ENCODE measurements around the gene ITIH4. TPM values are rescaled to one million over a fixed set of nuclear protein-coding genes. Genes with fewer than 3 reads are reported as not detected.

ITIH4 gene
- total RNA-seq, 1 experiment from 2014 or later, result 2.4 TPM

DNA sequence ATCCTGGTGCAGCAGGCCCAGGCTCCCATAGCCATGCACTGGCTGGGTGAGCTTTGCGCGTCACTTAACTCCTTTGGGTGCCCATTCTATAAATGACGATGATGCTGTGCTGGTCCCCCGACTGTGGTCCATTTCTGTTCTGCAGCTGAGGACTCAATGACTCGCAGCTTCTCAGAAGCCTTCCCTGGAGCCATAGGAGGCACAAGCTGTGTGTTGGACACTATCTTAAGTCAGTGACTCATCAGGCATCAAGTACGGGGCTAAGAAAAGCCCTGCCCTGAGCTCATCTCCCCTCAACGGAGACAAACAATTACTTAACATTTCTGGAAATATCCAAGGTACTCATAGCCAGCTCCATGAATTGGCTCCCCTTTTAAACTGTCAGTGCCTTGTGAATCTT, 18.1 kb upstream of the ITIH4 start (continued):
- TF ChIP-seq, protein P1, sequence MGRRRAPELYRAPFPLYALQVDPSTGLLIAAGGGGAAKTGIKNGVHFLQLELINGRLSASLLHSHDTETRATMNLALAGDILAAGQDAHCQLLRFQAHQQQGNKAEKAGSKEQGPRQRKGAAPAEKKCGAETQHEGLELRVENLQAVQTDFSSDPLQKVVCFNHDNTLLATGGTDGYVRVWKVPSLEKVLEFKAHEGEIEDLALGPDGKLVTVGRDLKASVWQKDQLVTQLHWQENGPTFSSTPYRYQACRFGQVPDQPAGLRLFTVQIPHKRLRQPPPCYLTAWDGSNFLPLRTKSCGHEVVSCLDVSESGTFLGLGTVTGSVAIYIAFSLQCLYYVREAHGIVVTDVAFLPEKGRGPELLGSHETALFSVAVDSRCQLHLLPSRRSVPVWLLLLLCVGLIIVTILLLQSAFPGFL (CRISPR knock-in tag; IDR thresholded peaks at IDR 0.05; ENCODE audit: borderline replicate concordance), result no peak
- TF ChIP-seq, protein P2, sequence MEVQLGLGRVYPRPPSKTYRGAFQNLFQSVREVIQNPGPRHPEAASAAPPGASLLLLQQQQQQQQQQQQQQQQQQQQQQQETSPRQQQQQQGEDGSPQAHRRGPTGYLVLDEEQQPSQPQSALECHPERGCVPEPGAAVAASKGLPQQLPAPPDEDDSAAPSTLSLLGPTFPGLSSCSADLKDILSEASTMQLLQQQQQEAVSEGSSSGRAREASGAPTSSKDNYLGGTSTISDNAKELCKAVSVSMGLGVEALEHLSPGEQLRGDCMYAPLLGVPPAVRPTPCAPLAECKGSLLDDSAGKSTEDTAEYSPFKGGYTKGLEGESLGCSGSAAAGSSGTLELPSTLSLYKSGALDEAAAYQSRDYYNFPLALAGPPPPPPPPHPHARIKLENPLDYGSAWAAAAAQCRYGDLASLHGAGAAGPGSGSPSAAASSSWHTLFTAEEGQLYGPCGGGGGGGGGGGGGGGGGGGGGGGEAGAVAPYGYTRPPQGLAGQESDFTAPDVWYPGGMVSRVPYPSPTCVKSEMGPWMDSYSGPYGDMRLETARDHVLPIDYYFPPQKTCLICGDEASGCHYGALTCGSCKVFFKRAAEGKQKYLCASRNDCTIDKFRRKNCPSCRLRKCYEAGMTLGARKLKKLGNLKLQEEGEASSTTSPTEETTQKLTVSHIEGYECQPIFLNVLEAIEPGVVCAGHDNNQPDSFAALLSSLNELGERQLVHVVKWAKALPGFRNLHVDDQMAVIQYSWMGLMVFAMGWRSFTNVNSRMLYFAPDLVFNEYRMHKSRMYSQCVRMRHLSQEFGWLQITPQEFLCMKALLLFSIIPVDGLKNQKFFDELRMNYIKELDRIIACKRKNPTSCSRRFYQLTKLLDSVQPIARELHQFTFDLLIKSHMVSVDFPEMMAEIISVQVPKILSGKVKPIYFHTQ (CRISPR knock-in tag; IDR thresholded peaks at IDR 0.05), result no peak
- no peak for TF ChIP-seq SOX15 (CRISPR knock-in tag; IDR thresholded peaks at IDR 0.05)

DNA sequence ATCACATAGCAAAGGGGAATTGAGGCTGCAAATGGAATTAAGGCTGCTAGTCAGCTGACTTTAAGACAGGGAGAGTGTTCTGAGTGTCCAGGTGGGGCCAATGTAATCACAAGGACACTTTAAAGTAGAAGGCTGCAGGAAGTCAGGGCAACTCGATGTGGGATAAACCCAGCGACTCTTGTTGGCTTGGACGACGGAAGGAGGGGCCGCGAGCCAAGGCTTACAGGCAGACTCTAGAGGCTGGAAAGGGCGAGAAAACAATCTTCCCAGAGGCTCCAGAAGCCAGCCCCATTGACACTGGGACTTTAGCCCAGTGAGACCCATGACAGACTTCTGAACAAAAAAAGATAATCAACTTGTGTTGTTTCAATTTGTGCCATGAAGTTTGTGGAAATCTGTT, 17.3 kb upstream of the ITIH4 start:
- ATAC-seq (no peak), DNase-seq (ENCODE audit: low spot score) (no peak)
- Mint-ChIP-seq H3K9me3 (no peaks in the 10 kb centered on the region), H3K4me1 (peaks cover 3% of the 10 kb centered on the region; the same call in 1 of the 2 replicates), H3K27ac (no peak overlapping the region), H3K36me3 (peaks cover 24% of the 10 kb centered on the region), H3K27me3 (ENCODE audit: low read depth) (no peaks in the 10 kb centered on the region), H3K4me3 (no peak overlapping the region)
- POLR2A ChIA-PET, result no interaction called here
- CTCF ChIA-PET, result interaction anchor here (1.5 kb wide), 1 partner anchor 87 kb away, joined by 3 read pairs; no protein-coding TSS in a partner anchor
- TF ChIP-seq NFE2L1 (CRISPR knock-in tag; IDR thresholded peaks at IDR 0.05) (no peak), JAZF1 (CRISPR knock-in tag; IDR thresholded peaks at IDR 0.05) (no peak), MXD4 (CRISPR knock-in tag; IDR thresholded peaks at IDR 0.05; ENCODE audit: borderline replicate concordance) (no peak), OVOL2 (CRISPR knock-in tag; IDR thresholded peaks at IDR 0.05; ENCODE audit: borderline replicate concordance) (no peak), ZNF671 (CRISPR knock-in tag; IDR thresholded peaks at IDR 0.05) (no peak), TP53 (CRISPR knock-in tag; IDR thresholded peaks at IDR 0.05) (no peak), CBFB (CRISPR knock-in tag; IDR thresholded peaks at IDR 0.05; ENCODE audit: low read depth) (no peak)
- TF ChIP-seq, protein P3, sequence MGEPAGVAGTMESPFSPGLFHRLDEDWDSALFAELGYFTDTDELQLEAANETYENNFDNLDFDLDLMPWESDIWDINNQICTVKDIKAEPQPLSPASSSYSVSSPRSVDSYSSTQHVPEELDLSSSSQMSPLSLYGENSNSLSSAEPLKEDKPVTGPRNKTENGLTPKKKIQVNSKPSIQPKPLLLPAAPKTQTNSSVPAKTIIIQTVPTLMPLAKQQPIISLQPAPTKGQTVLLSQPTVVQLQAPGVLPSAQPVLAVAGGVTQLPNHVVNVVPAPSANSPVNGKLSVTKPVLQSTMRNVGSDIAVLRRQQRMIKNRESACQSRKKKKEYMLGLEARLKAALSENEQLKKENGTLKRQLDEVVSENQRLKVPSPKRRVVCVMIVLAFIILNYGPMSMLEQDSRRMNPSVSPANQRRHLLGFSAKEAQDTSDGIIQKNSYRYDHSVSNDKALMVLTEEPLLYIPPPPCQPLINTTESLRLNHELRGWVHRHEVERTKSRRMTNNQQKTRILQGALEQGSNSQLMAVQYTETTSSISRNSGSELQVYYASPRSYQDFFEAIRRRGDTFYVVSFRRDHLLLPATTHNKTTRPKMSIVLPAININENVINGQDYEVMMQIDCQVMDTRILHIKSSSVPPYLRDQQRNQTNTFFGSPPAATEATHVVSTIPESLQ (CRISPR knock-in tag; IDR thresholded peaks at IDR 0.05), result no peak

DNA sequence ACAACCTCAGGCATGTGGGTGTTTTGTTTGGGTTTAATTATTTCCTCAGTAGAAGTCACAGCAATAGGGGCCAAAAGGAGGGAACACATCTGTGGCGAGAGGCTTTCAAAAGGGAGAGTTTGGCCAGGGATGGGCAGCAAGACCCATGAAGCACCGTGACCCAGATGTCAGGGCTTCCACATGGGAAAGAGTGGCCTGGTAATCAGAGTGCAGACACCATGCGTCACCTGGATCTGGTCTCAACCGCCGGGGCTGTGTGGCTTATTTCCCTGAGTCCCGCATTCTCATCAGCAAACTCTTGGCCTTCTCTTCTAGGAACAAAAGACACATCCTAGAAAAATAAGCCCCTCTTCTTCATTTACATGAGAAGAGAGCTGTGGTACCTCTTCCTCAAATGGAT, 16.8 kb upstream of the ITIH4 start:
- H3K4me1 Mint-ChIP-seq, result peaks cover 3% of the 10 kb centered on the region; the same call in 1 of the 2 replicates
- H3K27me3 Mint-ChIP-seq (ENCODE audit: low read depth), result no peaks in the 10 kb centered on the region
- POLR2A ChIA-PET, result no interaction called here
- no peak overlapping the region for H3K4me3 Mint-ChIP-seq
- DNase-seq (ENCODE audit: low spot score), result no peak
- TF ChIP-seq, protein P4, sequence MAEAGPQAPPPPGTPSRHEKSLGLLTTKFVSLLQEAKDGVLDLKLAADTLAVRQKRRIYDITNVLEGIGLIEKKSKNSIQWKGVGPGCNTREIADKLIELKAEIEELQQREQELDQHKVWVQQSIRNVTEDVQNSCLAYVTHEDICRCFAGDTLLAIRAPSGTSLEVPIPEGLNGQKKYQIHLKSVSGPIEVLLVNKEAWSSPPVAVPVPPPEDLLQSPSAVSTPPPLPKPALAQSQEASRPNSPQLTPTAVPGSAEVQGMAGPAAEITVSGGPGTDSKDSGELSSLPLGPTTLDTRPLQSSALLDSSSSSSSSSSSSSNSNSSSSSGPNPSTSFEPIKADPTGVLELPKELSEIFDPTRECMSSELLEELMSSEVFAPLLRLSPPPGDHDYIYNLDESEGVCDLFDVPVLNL (CRISPR knock-in tag; IDR thresholded peaks at IDR 0.05; ENCODE audit: borderline replicate concordance, low read depth), result no peak
- TF ChIP-seq, protein P5, sequence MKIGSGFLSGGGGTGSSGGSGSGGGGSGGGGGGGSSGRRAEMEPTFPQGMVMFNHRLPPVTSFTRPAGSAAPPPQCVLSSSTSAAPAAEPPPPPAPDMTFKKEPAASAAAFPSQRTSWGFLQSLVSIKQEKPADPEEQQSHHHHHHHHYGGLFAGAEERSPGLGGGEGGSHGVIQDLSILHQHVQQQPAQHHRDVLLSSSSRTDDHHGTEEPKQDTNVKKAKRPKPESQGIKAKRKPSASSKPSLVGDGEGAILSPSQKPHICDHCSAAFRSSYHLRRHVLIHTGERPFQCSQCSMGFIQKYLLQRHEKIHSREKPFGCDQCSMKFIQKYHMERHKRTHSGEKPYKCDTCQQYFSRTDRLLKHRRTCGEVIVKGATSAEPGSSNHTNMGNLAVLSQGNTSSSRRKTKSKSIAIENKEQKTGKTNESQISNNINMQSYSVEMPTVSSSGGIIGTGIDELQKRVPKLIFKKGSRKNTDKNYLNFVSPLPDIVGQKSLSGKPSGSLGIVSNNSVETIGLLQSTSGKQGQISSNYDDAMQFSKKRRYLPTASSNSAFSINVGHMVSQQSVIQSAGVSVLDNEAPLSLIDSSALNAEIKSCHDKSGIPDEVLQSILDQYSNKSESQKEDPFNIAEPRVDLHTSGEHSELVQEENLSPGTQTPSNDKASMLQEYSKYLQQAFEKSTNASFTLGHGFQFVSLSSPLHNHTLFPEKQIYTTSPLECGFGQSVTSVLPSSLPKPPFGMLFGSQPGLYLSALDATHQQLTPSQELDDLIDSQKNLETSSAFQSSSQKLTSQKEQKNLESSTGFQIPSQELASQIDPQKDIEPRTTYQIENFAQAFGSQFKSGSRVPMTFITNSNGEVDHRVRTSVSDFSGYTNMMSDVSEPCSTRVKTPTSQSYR (CRISPR knock-in tag; IDR thresholded peaks at IDR 0.05), result no peak
- TF ChIP-seq, protein P6, sequence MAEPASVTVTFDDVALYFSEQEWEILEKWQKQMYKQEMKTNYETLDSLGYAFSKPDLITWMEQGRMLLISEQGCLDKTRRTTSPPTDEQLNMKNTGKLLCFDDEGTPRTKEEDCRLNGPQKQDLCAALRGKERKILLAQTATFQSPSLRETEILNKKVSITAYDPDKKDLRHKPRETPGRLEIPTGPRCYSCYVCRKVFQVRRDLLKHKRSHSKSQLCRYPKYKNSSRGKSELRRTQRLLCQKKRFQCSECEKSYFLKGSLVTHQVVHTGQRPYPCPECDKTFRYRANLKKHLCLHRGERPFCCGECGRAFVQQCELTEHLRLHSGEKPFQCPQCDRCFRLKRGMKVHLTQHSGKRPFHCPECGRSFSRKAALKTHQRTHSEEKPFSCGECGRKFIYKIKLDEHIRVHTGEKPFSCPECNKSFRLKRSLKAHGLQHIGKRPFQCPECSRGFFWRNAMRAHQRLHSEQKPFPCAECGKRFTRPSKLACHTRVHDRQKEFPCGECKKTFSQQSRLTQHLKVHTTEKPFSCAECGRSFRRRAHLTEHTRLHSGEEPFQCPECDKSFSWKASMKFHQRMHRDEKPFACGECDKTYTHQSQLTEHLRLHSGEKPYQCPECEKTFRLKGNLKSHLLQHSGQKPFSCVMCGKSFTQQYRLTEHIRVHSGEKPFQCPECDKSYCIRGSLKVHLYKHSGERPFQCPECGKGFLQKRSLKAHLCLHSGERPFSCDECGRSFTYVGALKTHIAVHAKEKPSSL (CRISPR knock-in tag; conservative IDR thresholded peaks at IDR 0.05), result no peak
- no peak for TF ChIP-seq CREM (CRISPR knock-in tag; IDR thresholded peaks at IDR 0.05)
- H3K36me3 Mint-ChIP-seq, result peaks cover 24% of the 10 kb centered on the region
- ATAC-seq, result no peak
- CTCF ChIA-PET, result interaction anchor here (1.5 kb wide), 1 partner anchor 88 kb away, joined by 3 read pairs; no protein-coding TSS in a partner anchor
- no peak overlapping the region for H3K27ac Mint-ChIP-seq
- H3K9me3 Mint-ChIP-seq, result no peaks in the 10 kb centered on the region
